ENCODE results near the gene ALDH8A1.
A peak's percentile ranks its signal among the peaks of the same experiment; 100 is the strongest.

The ALDH8A1 gene

DNA sequence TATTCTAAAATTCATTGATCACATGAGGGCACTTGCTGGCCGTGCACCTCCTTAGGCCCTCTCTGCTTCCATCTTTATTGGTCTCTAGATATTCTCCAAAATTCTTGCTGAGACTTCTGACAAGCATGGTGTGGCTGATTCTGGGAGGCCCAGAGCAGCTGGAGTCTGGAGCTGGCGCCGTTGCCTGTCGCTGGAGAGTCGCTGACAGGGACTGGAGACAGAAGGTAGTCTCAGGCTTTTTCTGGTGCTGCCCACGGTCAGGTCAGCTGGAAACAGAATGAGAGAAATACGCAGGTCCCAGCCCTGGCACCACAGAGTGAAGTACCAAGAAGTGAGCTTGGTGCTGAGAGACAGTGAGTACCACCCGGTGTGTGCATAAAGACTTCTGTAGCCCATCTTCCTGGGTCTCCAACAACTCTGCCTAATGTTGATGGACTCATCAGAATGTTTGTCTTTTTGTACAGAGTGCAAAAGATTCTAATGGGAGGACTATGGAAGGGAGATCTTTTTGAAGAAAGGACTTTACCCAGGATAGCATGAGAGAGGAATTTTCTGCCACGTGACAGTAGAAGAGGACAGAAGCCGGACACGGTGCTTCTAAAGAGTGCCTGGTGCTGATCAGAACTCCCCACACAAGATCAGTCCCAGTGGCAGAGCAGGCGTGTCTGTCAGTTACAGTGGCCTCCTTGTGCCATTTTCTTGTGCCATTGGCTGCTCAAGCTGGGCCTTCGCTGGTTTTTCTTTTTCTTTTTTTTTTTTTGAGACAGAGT, 1.8 kb upstream of the ALDH8A1 start:
- DNase-seq (ENCODE audit: low read depth in 1 of 2, low spot score in 1 of 2), result no peak

- DNase-seq (ENCODE audit: low read depth in 1 of 2, low spot score in 1 of 2), result no peak
These were observed 581 bp upstream of the ALDH8A1 start for GRCh38 chr6:134950482-134950881.

GRCh38 chr6:134948691-134949090, 1.2 kb downstream of the ALDH8A1 start:
- no peak for DNase-seq (ENCODE audit: low read depth in 1 of 2, low spot score in 1 of 2)

DNA sequence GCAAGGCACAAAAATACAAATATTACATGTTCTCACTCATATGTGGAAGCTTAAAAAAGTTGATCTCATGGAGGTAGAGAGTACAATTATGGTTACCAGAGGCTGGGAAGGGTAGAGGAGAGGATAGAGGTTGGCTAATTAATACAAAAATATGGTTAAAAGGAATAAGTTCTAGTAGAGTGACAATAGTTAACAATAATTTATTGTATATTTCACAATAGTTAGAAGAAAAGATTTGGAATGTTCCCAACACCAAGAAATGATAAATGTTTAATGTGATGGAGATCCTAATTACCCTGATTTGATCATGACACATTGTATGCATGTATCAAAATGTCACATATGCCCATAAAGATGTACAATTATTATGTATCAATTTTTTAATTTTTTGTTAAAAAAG, 1.8 kb downstream of the ALDH8A1 start:
- DNase-seq (ENCODE audit: low read depth in 1 of 2, low spot score in 1 of 2), result no peak

DNA sequence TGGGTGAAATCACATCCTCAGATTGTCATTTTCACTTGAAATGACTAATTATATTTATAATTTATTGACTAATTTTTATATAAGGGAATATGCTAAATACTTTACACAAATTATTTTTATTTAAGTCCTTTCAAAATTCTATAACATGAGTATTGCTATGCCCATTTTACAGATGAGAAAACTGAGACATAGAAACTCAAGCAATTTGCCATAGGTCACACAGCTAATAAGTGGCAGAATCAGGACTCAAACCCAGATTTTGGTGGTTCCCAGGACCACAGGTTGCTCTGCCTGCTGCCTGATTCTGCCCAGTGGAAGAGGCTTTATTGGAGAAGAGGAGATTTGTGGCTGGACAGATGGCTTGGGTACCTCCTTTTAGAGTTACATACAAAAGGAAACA, 4.9 kb downstream of the ALDH8A1 start:
- DNase-seq (ENCODE audit: low read depth in 1 of 2, low spot score in 1 of 2), result no peak

GRCh38 chr6:134943522-134944111, 6.3 kb downstream of the ALDH8A1 start:
- DNase-seq (ENCODE audit: low read depth in 1 of 2, low spot score in 1 of 2), result no peak

- peak in 1 of 2 donors; percentile 17 for DNase-seq (ENCODE audit: low read depth in 1 of 2, low spot score in 1 of 2)
These were observed 11.0 kb downstream of the ALDH8A1 start for GRCh38 chr6:134938896-134939295.

DNA sequence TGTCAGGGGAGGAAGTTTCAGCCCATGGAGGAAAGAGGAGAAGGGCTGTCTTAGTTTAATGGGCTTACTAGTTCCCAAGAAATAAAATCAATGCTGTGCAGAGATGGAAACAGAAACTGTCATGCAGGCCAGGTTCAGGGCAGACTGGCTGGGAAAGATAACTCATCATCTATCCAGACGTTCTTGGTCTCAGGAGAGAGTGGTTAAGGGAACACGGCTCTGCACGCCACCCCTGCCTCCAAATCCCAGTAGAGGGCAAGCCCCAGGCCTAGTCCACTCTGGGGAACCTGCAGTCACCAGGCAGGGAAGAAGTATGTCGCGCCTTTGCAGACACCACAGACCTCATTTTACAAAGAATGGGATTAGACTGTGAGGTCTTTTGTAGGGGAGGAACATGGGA, 12.5 kb downstream of the ALDH8A1 start:
- no peak for DNase-seq (ENCODE audit: low read depth in 1 of 2, low spot score in 1 of 2)

DNA sequence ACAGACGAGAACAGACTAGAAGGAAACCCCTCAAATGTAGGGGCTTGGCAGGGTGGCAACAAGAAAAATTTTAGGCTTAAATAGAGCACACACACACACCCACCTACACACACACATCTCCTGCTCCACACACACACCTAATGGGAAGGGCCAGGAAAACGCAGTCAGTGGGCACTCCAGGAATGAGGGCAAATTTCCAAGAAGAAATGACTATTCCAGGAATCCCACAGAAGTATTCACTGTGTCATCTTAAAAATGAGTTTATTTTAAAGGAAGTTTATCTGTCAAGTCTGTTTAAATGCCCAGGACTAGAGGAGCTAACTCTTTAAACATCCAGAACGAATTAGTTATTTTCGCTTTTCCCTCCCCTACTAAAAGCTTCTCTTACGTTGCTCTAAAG, 13.0 kb downstream of the ALDH8A1 start:
- DNase-seq (ENCODE audit: low read depth in 1 of 2, low spot score in 1 of 2), result no peak

DNA sequence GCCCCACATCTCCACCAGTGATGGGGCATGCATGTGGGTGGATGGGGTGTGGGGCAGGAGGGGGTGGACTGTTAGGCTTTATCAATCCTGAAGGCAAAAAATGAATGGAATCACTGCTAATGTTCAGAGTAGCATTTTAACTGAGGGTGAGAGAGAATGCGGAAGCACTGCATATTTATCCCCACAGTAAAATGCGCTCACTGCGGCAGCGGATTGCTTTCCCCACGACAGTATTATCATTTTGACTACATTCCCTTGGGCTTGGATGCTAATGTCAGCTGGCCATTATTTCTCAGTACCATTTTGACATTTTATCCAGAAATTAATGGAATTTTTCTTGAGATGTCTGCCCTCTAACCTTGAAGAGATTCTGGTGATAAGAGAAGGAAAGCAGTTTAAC, 13.4 kb downstream of the ALDH8A1 start:
- no peak for DNase-seq (ENCODE audit: low read depth in 1 of 2, low spot score in 1 of 2)

DNA sequence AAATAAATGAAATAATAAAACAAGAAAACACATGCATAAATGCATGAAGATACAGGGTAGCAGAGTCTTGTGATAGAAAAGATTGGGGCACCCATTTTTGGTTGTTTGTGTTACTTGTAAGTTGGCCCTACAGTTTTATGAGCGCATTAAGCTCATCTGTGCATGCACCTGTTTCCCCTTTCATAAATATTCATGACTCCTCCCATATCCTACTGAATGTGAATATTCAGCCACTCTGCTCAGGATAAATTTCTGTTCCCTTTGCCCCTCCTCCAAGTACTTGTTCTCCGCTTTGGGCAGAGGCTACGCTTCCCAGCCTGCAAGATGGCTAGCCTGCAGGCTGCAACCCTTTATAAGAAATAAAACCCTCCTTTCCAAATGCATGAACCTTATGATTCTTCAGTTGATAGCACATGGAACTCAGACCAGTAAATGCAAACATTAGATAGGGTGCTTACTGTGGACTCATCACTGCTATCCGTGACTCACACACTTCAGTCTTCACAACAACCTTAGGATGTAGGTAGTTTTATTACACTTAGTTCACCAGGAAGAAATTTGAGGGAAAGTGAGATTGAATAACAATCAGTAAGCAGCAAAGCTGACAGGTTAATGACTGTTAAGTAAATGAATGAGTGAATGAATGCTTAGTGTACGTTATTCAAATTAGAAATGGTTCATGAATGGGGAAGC, 15.0 kb downstream of the ALDH8A1 start:
- no peak for DNase-seq (ENCODE audit: low read depth in 1 of 2, low spot score in 1 of 2)

GRCh38 chr6:134932535-134933470, 17.1 kb downstream of the ALDH8A1 start:
- DNase-seq (ENCODE audit: low read depth in 1 of 2, low spot score in 1 of 2), result no peak

DNA sequence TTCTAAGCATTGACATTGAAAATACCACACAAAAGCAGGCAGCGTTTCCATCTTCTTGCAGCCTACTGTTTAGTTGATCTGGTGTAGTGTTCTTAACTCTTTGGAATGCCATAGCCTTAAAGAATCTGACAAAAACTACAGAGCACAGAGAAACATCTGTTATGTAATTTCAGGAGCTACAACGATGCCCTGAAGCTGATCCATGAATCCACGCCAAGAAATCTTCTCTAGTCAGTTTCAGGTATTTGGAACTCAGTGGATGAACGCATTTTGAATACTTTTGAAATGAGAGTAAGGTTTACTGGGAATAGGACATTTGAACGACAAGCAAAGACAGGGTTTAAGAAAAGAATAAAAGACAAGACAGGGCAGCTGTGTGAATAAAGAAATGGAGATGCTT, 17.8 kb downstream of the ALDH8A1 start:
- DNase-seq (ENCODE audit: low read depth in 1 of 2, low spot score in 1 of 2), result no peak

DNA sequence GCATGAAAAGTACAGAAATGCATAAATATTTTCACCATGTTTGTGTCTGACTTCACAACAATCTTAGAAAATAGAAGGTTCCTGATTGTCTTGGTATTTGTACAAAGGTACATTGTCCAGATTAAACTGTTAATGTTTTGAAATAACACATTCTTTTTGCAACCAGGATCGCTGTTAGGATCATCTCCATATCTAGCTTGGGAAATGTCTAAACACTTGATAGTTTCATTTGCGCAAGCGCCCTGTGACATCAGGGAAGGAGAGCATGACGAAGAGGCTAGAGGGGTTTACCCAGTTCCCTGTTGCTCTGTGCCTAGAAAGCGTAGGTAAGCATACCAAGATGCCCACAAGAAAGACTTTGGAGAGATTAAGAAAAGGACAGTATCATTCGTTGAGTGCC, 19.4 kb downstream of the ALDH8A1 start:
- DNase-seq (ENCODE audit: low read depth in 1 of 2, low spot score in 1 of 2), result no peak

DNA sequence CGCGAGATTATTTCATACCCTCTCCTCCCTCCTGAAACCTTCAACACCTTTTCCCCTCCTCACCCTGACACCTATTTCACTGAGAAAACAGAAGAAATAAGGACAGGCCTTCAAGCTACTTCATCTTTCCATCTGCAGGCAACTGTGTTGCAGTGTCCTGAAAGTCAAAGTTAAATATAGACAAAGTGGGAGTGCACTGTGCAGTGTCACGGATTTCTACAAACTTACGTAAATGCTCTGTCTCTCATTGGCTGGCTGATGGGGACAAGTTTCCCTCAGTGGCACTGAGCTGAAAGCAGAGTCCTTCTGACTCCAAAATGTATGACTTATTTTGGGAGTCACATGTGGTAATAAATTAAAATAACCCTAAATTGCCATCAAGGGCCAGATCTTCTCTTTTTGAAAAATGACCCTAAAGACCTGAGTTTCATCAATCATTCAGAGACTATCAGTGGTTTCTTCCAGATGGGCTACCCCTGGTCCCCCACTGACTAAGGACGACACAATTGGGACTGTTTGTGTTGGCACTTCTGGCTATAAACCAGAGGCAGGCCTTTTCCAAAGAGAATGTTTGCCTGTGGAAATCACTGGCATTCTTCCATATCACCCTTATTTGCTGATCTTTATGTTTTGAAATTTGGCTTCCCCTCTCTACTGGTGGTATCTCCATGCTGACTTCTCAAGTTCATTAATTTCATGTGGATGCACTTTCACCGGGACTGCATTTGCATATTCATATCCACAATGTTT, 21.6 kb downstream of the ALDH8A1 start:
- DNase-seq (ENCODE audit: low read depth in 1 of 2, low spot score in 1 of 2), result no peak

DNA sequence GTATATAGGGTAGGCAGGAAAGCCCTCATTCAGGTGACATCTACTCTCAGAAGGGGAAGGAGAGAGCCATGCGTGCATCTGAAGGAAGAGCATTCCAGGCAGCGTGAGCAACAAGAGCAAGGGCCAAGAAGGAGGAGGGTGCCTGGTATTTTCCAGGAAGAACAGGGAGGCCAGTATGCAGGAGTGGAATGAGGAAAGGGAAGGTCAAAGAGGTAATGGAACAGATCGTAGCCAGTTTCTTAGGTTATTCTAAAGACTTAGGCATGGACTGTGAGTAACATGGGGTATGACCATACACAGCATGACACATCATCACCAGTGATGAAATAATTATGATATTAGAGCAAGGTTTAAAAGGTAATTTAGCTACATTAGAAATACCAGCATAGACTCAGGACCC, 24.1 kb downstream of the ALDH8A1 start:
- DNase-seq (ENCODE audit: low read depth in 1 of 2, low spot score in 1 of 2), result no peak

- no peak for DNase-seq (ENCODE audit: low read depth in 1 of 2, low spot score in 1 of 2)
These were observed 28.1 kb downstream of the ALDH8A1 start for GRCh38 chr6:134921721-134922261.

DNA sequence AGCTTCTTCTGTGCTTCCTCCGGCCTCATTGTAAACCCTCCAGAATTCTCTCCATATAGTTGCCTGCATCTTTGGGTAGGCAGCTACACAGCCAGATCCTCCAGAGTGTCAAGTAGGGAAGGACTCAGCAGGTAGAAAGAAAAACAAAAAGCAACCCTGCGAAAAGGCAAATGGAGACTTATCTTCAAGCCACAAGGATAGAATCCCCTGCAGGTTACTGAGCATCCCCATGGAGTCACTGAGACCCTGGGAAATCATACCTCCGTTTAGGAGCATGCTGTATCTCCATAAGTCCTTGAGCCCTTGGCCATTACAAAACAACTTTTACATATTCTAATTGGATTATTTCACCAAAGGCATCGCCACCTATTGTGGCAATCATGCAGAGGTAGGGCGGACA, 28.6 kb downstream of the ALDH8A1 start:
- no peak for DNase-seq (ENCODE audit: low read depth in 1 of 2, low spot score in 1 of 2)

DNA sequence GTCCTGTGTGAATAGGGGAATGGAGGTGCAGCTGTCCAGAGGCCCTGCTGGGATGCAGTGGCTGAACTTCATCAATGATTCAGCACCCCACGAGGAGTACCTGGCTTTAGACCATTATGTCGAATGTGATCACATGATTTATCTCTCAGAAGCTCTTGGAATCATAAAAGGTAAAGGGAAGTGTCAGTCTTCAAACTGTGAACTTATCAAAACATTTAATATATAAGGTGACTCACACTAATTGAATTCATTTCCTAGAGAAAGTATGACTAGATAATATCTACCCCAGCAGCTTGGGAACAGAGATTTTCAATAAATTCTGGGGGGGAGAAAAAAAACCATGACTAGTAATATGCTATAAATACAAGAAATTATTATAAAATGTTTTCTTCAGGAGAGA, 29.5 kb downstream of the ALDH8A1 start:
- DNase-seq (ENCODE audit: low read depth in 1 of 2, low spot score in 1 of 2), result no peak

DNA sequence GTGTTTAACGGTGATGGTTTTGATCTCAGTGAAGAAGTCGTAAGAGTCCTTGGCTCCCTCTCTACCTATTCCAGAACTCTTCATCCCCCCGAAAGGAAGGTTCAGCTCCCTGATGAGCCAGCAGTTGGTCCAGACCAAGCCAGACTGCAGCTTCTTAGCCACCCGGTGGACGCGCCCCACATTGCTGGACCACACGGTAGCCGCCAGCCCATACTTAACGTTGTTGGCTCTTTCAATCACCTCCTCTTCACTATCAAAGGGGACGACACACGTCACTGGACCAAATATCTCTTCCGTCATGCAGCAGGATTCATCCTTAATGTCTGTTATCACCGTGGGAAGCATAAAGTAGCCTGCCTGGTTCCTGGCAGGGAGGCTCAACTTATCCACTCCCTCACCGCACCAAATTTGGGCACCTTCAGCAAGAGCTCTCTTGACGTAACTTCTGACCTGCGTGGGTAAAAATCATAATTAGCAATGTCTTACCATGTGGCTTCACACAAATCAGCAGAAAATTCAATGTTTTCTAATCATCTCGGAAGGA, 31.4 kb downstream of the ALDH8A1 start:
- no peak for DNase-seq (ENCODE audit: low read depth in 1 of 2, low spot score in 1 of 2)
